Measurements from ENCODE around the gene LAMP2. TPM values are rescaled to one million over a fixed set of nuclear protein-coding genes. Genes with fewer than 3 reads are reported as not detected.

LAMP2 gene
- total RNA-seq (100 to 1,000 TPM in 1 of 5 donors, 10 to 100 TPM in 3, 1 to 10 TPM in 1; 2.6 to 153 (median 35.7) TPM), polyA plus RNA-seq (10 to 100 TPM; 21.8 to 41.5 (median 29.6) TPM)
- long read RNA-seq, donor 1, full-length matches to known transcripts, result 5 of 5 reads
- long read RNA-seq, donor 1, partial matches to known transcripts, result 0 of 5 reads
- long read RNA-seq, donor 1, other reads (novel, unspliced or antisense), result 0 of 5 reads
- long read RNA-seq, donor 2, full-length matches to known transcripts, result 12 of 17 reads
- long read RNA-seq, donor 2, partial matches to known transcripts, result 5 of 17 reads
- long read RNA-seq, donor 2, other reads (novel, unspliced or antisense), result 0 of 17 reads
- long read RNA-seq, donor 3, full-length matches to known transcripts, result 12 of 18 reads
- long read RNA-seq, donor 3, partial matches to known transcripts, result 6 of 18 reads
- long read RNA-seq, donor 3, other reads (novel, unspliced or antisense), result 0 of 18 reads
- long read RNA-seq, donor 4, full-length matches to known transcripts, result 3 of 3 reads
- long read RNA-seq, donor 4, partial matches to known transcripts, result 0 of 3 reads
- long read RNA-seq, donor 4, other reads (novel, unspliced or antisense), result 0 of 3 reads
- long read RNA-seq, donor 5, full-length matches to known transcripts, result 28 of 33 reads
- long read RNA-seq, donor 5, partial matches to known transcripts, result 5 of 33 reads
- long read RNA-seq, donor 5, other reads (novel, unspliced or antisense), result 0 of 33 reads
- long read RNA-seq, donor 6, full-length matches to known transcripts, result 49 of 67 reads
- long read RNA-seq, donor 6, partial matches to known transcripts, result 18 of 67 reads
- long read RNA-seq, donor 6, other reads (novel, unspliced or antisense), result 0 of 67 reads
- long read RNA-seq, donor 7, full-length matches to known transcripts, result 25 of 31 reads
- long read RNA-seq, donor 7, partial matches to known transcripts, result 6 of 31 reads
- long read RNA-seq, donor 7, other reads (novel, unspliced or antisense), result 0 of 31 reads
- long read RNA-seq, donor 8, full-length matches to known transcripts, result 18 of 23 reads
- long read RNA-seq, donor 8, partial matches to known transcripts, result 5 of 23 reads
- long read RNA-seq, donor 8, other reads (novel, unspliced or antisense), result 0 of 23 reads
- long read RNA-seq, donor 9, full-length matches to known transcripts, result 11 of 18 reads
- long read RNA-seq, donor 9, partial matches to known transcripts, result 7 of 18 reads
- long read RNA-seq, donor 9, other reads (novel, unspliced or antisense), result 0 of 18 reads
- long read RNA-seq, donor 10, full-length matches to known transcripts, result 19 of 19 reads
- long read RNA-seq, donor 10, partial matches to known transcripts, result 0 of 19 reads
- long read RNA-seq, donor 10, other reads (novel, unspliced or antisense), result 0 of 19 reads

DNA sequence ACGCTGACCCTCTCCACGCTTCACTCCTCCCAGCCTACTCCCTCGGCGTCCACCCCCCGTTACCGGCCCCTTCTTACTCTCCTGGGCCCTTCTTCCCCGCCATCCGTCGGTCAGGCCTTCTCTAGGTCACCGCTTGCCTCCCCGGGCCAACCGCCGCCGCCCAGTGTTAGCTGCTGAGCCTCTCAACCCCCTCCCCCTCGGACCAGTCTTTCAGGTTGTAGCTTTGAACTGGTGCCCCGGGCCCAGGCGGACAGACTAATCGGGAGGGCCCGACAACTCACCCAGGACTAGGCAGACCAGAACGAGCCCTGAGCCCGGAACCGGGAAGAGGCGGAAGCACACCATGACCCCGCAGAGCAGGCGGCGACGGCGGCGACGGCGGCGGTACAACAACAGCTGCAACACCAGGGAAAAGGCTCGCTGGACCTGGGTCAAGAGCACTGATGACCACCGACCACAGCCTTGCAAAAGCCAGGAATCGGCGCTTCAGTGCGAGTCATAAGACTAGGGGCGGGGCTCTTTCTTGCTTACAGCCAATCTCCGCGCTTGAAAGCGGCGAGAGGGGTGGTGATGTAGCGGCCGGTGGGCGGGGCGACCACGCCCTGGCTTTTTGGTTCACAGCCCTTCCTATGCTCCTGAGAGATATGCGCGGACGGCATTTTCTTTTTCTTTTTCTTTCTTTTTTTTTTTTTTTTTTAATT lies at the start of gene LAMP2:
LAMP2 (minus strand) TSS at position 472 of the 701 bp plus-strand sequence; CDS start at position 345, 127 bp downstream.
- intact Hi-C loops (cut with DNase I; ENCODE audit: low total_unique reads), result no loop called here
- H3K27ac ChIP-seq, result peak within 1 kb of the TSS; percentile 87 to 93 (median 90)
- no peak for TF ChIP-seq EP300 (IDR thresholded peaks at IDR 0.05)
- TF ChIP-seq, protein P1, sequence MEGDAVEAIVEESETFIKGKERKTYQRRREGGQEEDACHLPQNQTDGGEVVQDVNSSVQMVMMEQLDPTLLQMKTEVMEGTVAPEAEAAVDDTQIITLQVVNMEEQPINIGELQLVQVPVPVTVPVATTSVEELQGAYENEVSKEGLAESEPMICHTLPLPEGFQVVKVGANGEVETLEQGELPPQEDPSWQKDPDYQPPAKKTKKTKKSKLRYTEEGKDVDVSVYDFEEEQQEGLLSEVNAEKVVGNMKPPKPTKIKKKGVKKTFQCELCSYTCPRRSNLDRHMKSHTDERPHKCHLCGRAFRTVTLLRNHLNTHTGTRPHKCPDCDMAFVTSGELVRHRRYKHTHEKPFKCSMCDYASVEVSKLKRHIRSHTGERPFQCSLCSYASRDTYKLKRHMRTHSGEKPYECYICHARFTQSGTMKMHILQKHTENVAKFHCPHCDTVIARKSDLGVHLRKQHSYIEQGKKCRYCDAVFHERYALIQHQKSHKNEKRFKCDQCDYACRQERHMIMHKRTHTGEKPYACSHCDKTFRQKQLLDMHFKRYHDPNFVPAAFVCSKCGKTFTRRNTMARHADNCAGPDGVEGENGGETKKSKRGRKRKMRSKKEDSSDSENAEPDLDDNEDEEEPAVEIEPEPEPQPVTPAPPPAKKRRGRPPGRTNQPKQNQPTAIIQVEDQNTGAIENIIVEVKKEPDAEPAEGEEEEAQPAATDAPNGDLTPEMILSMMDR (IDR thresholded peaks at IDR 0.05), result no peak
- TF ChIP-seq POLR2AphosphoS5 (IDR thresholded peaks at IDR 0.05), result peak; percentile 61 to 88 (median 87)
- TF ChIP-seq POLR2A (IDR thresholded peaks at IDR 0.05), result peak in 1 of 4 donors; percentile 53
- 1 to 38% (median 7%) methylated on average over 18 to 50 of the region's 50 CpGs for WGBS, 5 donors
- no peaks in the 10 kb centered on the region for H3K9me3 ChIP-seq
- no peaks in the 10 kb centered on the region for H3K36me3 ChIP-seq
- H3K4me1 ChIP-seq, result peaks cover 0 to 39% (median 19%) of the 10 kb centered on the region in 4 donors
- peak; percentile 89 to 96 for DNase-seq
- no peaks in the 10 kb centered on the region for H3K27me3 ChIP-seq
- H3K4me3 ChIP-seq, result peak within 1 kb of the TSS; percentile 52 to 66 (median 54)

DNA sequence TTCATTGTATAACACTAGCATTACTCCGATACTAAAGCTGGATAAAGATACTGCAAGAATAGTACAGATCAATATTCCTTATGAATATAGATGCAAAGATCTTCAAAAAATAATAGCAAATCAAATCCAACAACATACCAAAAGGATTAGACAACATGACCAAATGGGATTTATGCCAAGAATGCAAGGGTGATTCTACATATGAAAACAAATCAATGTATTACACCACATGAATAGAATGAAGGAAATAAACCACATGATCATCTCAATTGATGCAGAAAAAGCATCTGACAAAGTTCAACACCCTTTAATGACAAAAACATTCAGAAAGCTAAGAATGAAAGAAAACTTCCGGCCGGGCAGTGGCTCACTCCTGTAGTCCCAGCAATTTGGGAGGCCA lies 48.8 kb upstream of the LAMP2 start:
- peaks cover 0 to 5% (median 0%) of the 10 kb centered on the region in 4 donors for H3K36me3 ChIP-seq
- H3K27ac ChIP-seq, result no peak overlapping the region
- no peaks in the 10 kb centered on the region for H3K9me3 ChIP-seq
- H3K4me3 ChIP-seq, result no peak overlapping the region
- H3K4me1 ChIP-seq, result peaks cover 0 to 6% (median 0%) of the 10 kb centered on the region in 4 donors
- DNase-seq, result no peak
- WGBS, 5 donors, result 86 to 100% (median 94%) methylated on average over 1 to 3 of the region's 3 CpGs
- no peaks in the 10 kb centered on the region for H3K27me3 ChIP-seq
- intact Hi-C loops (cut with DNase I; ENCODE audit: low total_unique reads), result no loop called here
- TF ChIP-seq EP300 (IDR thresholded peaks at IDR 0.05) (no peak), POLR2A (IDR thresholded peaks at IDR 0.05) (no peak), POLR2AphosphoS5 (IDR thresholded peaks at IDR 0.05) (no peak)
- TF ChIP-seq, protein P1 (IDR thresholded peaks at IDR 0.05), result no peak

DNA sequence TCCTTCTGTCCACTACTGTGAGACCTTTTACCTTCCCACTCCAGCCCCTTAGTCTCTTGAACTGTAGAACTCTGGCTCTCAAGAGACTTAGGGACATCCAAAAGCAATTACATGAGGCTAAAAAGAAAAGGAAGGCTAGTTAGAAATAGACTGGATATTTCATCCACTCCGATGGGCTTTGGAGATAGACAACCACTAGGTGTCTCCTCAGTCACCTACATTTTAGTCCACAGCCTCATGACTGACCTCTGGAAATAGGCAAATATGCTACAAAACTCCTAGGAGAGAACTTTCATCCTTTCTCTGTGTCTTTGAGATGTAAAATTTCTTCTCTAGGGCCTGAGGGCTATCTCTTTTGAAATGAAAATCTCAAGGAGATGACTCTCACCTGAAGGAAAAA lies 45.1 kb upstream of the LAMP2 start:
- Histone ChIP-seq H3K27ac (no peak overlapping the region), H3K36me3 (peaks cover 0 to 2% (median 0%) of the 10 kb centered on the region in 4 donors), H3K4me1 (peaks cover 0 to 7% (median 0%) of the 10 kb centered on the region in 4 donors), H3K9me3 (no peaks in the 10 kb centered on the region), H3K27me3 (no peaks in the 10 kb centered on the region), H3K4me3 (no peak overlapping the region)
- TF ChIP-seq POLR2A (IDR thresholded peaks at IDR 0.05), result no peak
- TF ChIP-seq, protein P1 (IDR thresholded peaks at IDR 0.05), result peak in 2 of 7 experiments; percentile 10 to 16
- intact Hi-C loops (cut with DNase I; ENCODE audit: low total_unique reads), result no loop called here
- WGBS, 5 donors, result 10 to 53% (median 24%) methylated on average over 1 of the region's 1 CpG
- DNase-seq, result peak in 1 of 2 donors; percentile 26

All from stomach (tissue), 19 donors.